ENCODE results near the gene KDM5C.

KDM5C gene

GRCh38 chrX:53224860-53225797, at the start of gene KDM5C:
KDM5C (minus strand) TSS chrX:53225207; CDS start chrX:53224889, 318 bp downstream.
- DNase-seq, result peak; percentile 2 to 93 (median 74)

- DNase-seq, result no peak
These were observed 47.9 kb upstream of the KDM5C start for GRCh38 chrX:53272808-53273337.

- no peak for DNase-seq
These were observed 44.6 kb upstream of the KDM5C start for GRCh38 chrX:53269536-53270107.

GRCh38 chrX:53268173-53268572, 43.2 kb upstream of the KDM5C start:
- no peak for DNase-seq

GRCh38 chrX:53266914-53267313, 41.9 kb upstream of the KDM5C start:
- no peak for DNase-seq

- DNase-seq, result no peak
These were observed 41.0 kb upstream of the KDM5C start for GRCh38 chrX:53265771-53266574.

GRCh38 chrX:53263597-53264094, 38.6 kb upstream of the KDM5C start:
- no peak for DNase-seq

- no peak for DNase-seq
These were observed 37.9 kb upstream of the KDM5C start for GRCh38 chrX:53262918-53263394.

GRCh38 chrX:53262189-53262917, 37.3 kb upstream of the KDM5C start:
- DNase-seq, result peak in 6 of 56 donors; percentile 1 to 37 (median 8)

GRCh38 chrX:53261355-53261972, 36.5 kb upstream of the KDM5C start:
- DNase-seq, result peak in 5 of 56 donors; percentile 3 to 30 (median 13)

- DNase-seq, result no peak
These were observed 35.8 kb upstream of the KDM5C start for GRCh38 chrX:53260836-53261235.

GRCh38 chrX:53257670-53258423, 32.8 kb upstream of the KDM5C start:
- DNase-seq, result no peak

- no peak for DNase-seq
These were observed 32.2 kb upstream of the KDM5C start for GRCh38 chrX:53257166-53257565.

GRCh38 chrX:53256446-53257041, 31.5 kb upstream of the KDM5C start:
- DNase-seq, result peak in 5 of 56 donors; percentile 2 to 13 (median 8)

- DNase-seq, result no peak
These were observed 30.8 kb upstream of the KDM5C start for GRCh38 chrX:53255738-53256191.

GRCh38 chrX:53254570-53255461, 29.8 kb upstream of the KDM5C start:
- no peak for DNase-seq

- DNase-seq, result no peak
These were observed 28.4 kb upstream of the KDM5C start for GRCh38 chrX:53253293-53254020.

Data from amygdala (tissue), 56 donors.